PC-9 (cell line): ENCODE data around the gene HOXA9. TPM values are rescaled to one million over a fixed set of nuclear protein-coding genes. Genes with fewer than 3 reads are reported as not detected.

ENCODE experiments used
- BruUV-seq: library from RNA; stranded (reverse); fragments of 400-500 nt; replicated peaks from 2 replicates; lab custom pipeline; 2021; lab: Mats Ljungman, UMichigan
- CTCF ChIA-PET: fragments of 300-600 bp; sonication (Branson Sonifier 250); formaldehyde crosslinking; loops from one replicate; lab custom pipeline; 2022; ENCODE audit warnings: antibody characterized with exemption; lab: Charles Lee
- POLR2A ChIA-PET: fragments of 300-600 bp; sonication (Branson Sonifier 250); formaldehyde crosslinking; loops from one replicate; lab custom pipeline; 2022; ENCODE audit warnings: antibody characterized with exemption; ENCODE audit not compliant: unreplicated experiment; lab: Charles Lee
- DNase-seq, 2 experiments: peaks; one replicate each; pipeline versions ENCODE4 v3.0.0 to v3.0.0-alpha.2; 2015 to 2022; ENCODE audit warnings: mixed read lengths in 1 of 2
- H2AFZ ChIP-seq: fragments of 200-600 bp; sonication (generic); 2 replicates; pipeline ENCODE4 v1.8.1; 2017; ENCODE audit warnings: antibody characterized with exemption
- H3F3A ChIP-seq: fragments of 200-600 bp; sonication (generic); 2 replicates; pipeline ENCODE4 v1.8.1; 2017; ENCODE audit warnings: antibody characterized with exemption, mild to moderate bottlenecking, low read depth; ENCODE audit not compliant: insufficient read depth
- H3K27ac ChIP-seq: fragments of 200-600 bp; sonication (generic); 2 replicates; pipeline ENCODE4 v1.6.1; 2016; ENCODE audit warnings: mixed run types
- H3K27me3 ChIP-seq: fragments of 200-600 bp; sonication (generic); 2 replicates; pipeline ENCODE4 v1.6.1; 2016; ENCODE audit warnings: low read depth, mixed run types; ENCODE audit not compliant: insufficient read depth
- H3K36me3 ChIP-seq: fragments of 200-600 bp; sonication (generic); 2 replicates; pipeline ENCODE4 v1.6.1; 2016; ENCODE audit warnings: low read depth, mixed run types
- H3K4me1 ChIP-seq: fragments of 200-600 bp; sonication (generic); replicated peaks from 2 replicates; pipeline ENCODE4 v1.6.1; 2016; ENCODE audit warnings: mixed run types; ENCODE audit not compliant: insufficient read depth
- H3K4me2 ChIP-seq: fragments of 200-600 bp; sonication (generic); 2 replicates; pipeline ENCODE4 v1.6.1; 2017; ENCODE audit warnings: mixed run types
- H3K4me3 ChIP-seq: fragments of 200-600 bp; sonication (generic); 2 replicates; pipeline ENCODE4 v1.6.1; 2016; ENCODE audit warnings: mixed run types
- H3K79me2 ChIP-seq: fragments of 200-600 bp; sonication (generic); 2 replicates; pipeline ENCODE4 v1.6.1; 2017; ENCODE audit warnings: low read depth, mixed run types
- H3K9me2 ChIP-seq: fragments of 200-600 bp; sonication (generic); 2 replicates; pipeline ENCODE4 v1.8.1; 2017; ENCODE audit warnings: mild to moderate bottlenecking; ENCODE audit not compliant: insufficient read depth
- H3K9me3 ChIP-seq: fragments of 200-600 bp; sonication (generic); 2 replicates; pipeline ENCODE4 v1.8.1; 2016; ENCODE audit warnings: low read depth; ENCODE audit not compliant: insufficient read depth
- H4K20me1 ChIP-seq: fragments of 200-600 bp; sonication (generic); 2 replicates; pipeline ENCODE4 v1.8.1; 2017; ENCODE audit not compliant: insufficient read depth
- CTCF ChIP-seq: fragments of 200-600 bp; sonication (generic); conservative IDR thresholded peaks from 2 replicates; pipeline ENCODE4 v1.6.1; 2017; ENCODE audit warnings: mixed run types, antibody characterized with exemption, mild to moderate bottlenecking, moderate library complexity
- EZH2 ChIP-seq: fragments of 200-600 bp; sonication (generic); IDR thresholded peaks from 2 replicates; pipeline ENCODE4 v1.8.0; 2017; ENCODE audit warnings: antibody characterized with exemption, low read depth
- intact Hi-C: fragments of 100-400 bp; cut with micrococcal nuclease; formaldehyde crosslinking; loops from one replicate; pipeline ENCODE4 v1.10.0; 2022; ENCODE audit not compliant: unreplicated experiment
- total RNA-seq: library from RNA; stranded (reverse); gene quantifications from 2 replicates; pipeline ENCODE4 v1.2.3, GENCODE V29; 2021

HOXA9 gene
- total RNA-seq, 1 experiment from 2014 or later: 2.5 TPM

- no peak for TF ChIP-seq CTCF
- no peak for TF ChIP-seq EZH2
- intact Hi-C loops: no loop called here
- H3K9me2 ChIP-seq: no peaks in the 10 kb centered on the region
- H3K4me2 ChIP-seq: no peak overlapping the region
- H3K9me3 ChIP-seq: no peaks in the 10 kb centered on the region
- no peaks in the 10 kb centered on the region for H4K20me1 ChIP-seq
- no peaks in the 10 kb centered on the region for H3K79me2 ChIP-seq
- no peaks in the 10 kb centered on the region for H3F3A ChIP-seq
- H3K4me1 ChIP-seq: no peaks in the 10 kb centered on the region
- H3K36me3 ChIP-seq: no peaks in the 10 kb centered on the region
- H2AFZ ChIP-seq: no peak overlapping the region
- H3K27ac ChIP-seq: no peak overlapping the region
- ChIA-PET POLR2A (no interaction called here), CTCF (interaction anchor here (1.3 kb wide), 1 partner anchor 365 kb away, joined by 4 read pairs; no protein-coding TSS in a partner anchor)
- no peak for DNase-seq
- H3K4me3 ChIP-seq: no peak overlapping the region
- H3K27me3 ChIP-seq: no peaks in the 10 kb centered on the region
- BruUV-seq: no TSS peak
These were observed 45.7 kb upstream of the HOXA9 start for GRCh38 chr7:27211084-27211446.

GRCh38 chr7:27210441-27211083 is 45.2 kb upstream of the HOXA9 start:
- ChIA-PET CTCF (interaction anchor here (1.1 to 1.3 kb wide), 2 partner anchors 15 to 366 kb away, joined by 4 to 5 read pairs; no protein-coding TSS in a partner anchor), POLR2A (no interaction called here)
- BruUV-seq: no TSS peak
- Histone ChIP-seq H3K4me1 (no peaks in the 10 kb centered on the region), H3K4me3 (no peak overlapping the region), H3F3A (no peaks in the 10 kb centered on the region), H2AFZ (no peak overlapping the region), H3K27me3 (no peaks in the 10 kb centered on the region), H3K27ac (no peak overlapping the region), H3K36me3 (no peaks in the 10 kb centered on the region), H3K79me2 (no peaks in the 10 kb centered on the region), H4K20me1 (no peaks in the 10 kb centered on the region), H3K9me2 (no peaks in the 10 kb centered on the region), H3K9me3 (no peaks in the 10 kb centered on the region), H3K4me2 (no peak overlapping the region)
- no peak for TF ChIP-seq EZH2
- TF ChIP-seq CTCF: peak; percentile 66; the same call in 1 of the 2 replicates
- DNase-seq: peak in 1 of 2 experiments; percentile 45
- intact Hi-C loops: no loop called here

DNA sequence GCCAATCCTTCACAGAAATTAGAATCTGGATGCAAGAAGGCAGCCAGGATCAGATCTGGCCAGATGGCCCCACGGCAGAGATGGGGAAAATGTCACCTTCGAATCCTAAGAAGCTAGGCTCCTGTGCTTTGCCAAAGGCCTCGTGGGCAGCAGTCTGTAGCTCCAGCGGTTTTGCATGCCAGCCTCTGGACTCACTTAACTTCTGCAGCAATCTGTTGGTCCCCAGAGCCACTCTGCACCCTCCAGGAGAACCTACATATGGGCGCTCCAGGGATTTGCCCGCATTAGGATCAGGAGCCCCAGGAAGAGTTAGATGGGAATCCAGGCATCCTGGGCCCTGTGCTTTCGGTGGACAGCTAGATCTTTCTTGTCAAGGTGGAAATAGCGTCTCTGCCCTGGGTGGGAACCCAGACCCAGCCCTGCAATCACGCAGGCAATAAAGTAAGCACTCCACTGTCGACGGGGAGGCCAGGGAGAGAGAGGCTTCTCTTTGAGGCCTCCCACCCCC is 44.6 kb upstream of the HOXA9 start:
- H3K27me3 ChIP-seq: no peaks in the 10 kb centered on the region
- no peaks in the 10 kb centered on the region for H3K4me1 ChIP-seq
- H2AFZ ChIP-seq: no peak overlapping the region
- no peaks in the 10 kb centered on the region for H4K20me1 ChIP-seq
- H3K36me3 ChIP-seq: no peaks in the 10 kb centered on the region
- TF ChIP-seq EZH2 (no peak), CTCF (no peak)
- POLR2A ChIA-PET: no interaction called here
- H3K4me2 ChIP-seq: no peak overlapping the region
- H3K79me2 ChIP-seq: no peaks in the 10 kb centered on the region
- CTCF ChIA-PET: interaction anchor here (0.6 to 1.3 kb wide), 6 partner anchors 14 to 697 kb away, joined by 3 to 5 read pairs (median 4); no protein-coding TSS in a partner anchor
- H3F3A ChIP-seq: no peaks in the 10 kb centered on the region
- BruUV-seq: no TSS peak
- no peak overlapping the region for H3K27ac ChIP-seq
- DNase-seq: no peak
- intact Hi-C loops: no loop called here
- H3K9me2 ChIP-seq: no peaks in the 10 kb centered on the region
- no peak overlapping the region for H3K4me3 ChIP-seq
- no peaks in the 10 kb centered on the region for H3K9me3 ChIP-seq
